Measurements from ENCODE around the gene TMSB15A. TPM values are rescaled to one million over a fixed set of nuclear protein-coding genes. Genes with fewer than 3 reads are reported as not detected.
"Not testable (repeated sequence)": the region's sequence is repeated elsewhere in the genome, so short reads cannot be mapped to it uniquely, and the experiment has no call there.

The TMSB15A gene
- total RNA-seq, 1 donor from 2014 or later: 1.6 TPM

GRCh38 chrX:102558607-102559006, 42.1 kb upstream of the TMSB15A start:
- TF ChIP-seq EZH2 (IDR thresholded peaks at IDR 0.05; ENCODE audit: insufficient read depth, low read length) (no peak), CTCF (IDR thresholded peaks at IDR 0.05; ENCODE audit: insufficient read depth, low read depth, low read length) (no peak)
- H3K4me1 Mint-ChIP-seq (ENCODE audit: low read depth, unreplicated experiment): no peaks in the 10 kb centered on the region

GRCh38 chrX:102548231-102548630, 31.7 kb upstream of the TMSB15A start:
- Histone ChIP-seq H3K9me3 (ENCODE audit: insufficient read depth, low read depth, low read length) (no peaks in the 10 kb centered on the region), H3K4me1 (ENCODE audit: insufficient read depth, low read length) (no peaks in the 10 kb centered on the region), H3K36me3 (ENCODE audit: insufficient read depth, low read length) (no peaks in the 10 kb centered on the region), H3K9ac (ENCODE audit: low read length) (no peak overlapping the region), H3K4me2 (ENCODE audit: low read length) (no peak overlapping the region), H4K20me1 (ENCODE audit: insufficient read depth, low read length) (no peaks in the 10 kb centered on the region), H3K27me3 (ENCODE audit: insufficient read depth, low read length) (no peaks in the 10 kb centered on the region), H3K27ac (ENCODE audit: low read depth, low read length) (no peak overlapping the region), H3K79me2 (ENCODE audit: insufficient read depth, low read length) (no peaks in the 10 kb centered on the region), H3K4me3 (ENCODE audit: insufficient read depth, low read depth, low read length) (no peak overlapping the region), H2AFZ (ENCODE audit: low read depth, low read length) (no peak overlapping the region)
- H3K4me1 Mint-ChIP-seq (ENCODE audit: low read depth, unreplicated experiment): no peaks in the 10 kb centered on the region
- DNase-seq (ENCODE audit: low read depth) (no peak), FAIRE-seq (no peak)
- H3K4me3 Mint-ChIP-seq (ENCODE audit: unreplicated experiment): no peak overlapping the region
- H3K27ac Mint-ChIP-seq (ENCODE audit: unreplicated experiment): no peak overlapping the region
- no peaks in the 10 kb centered on the region for H3K9me3 Mint-ChIP-seq (ENCODE audit: unreplicated experiment)
- H3K27me3 Mint-ChIP-seq (ENCODE audit: low read depth, unreplicated experiment): no peaks in the 10 kb centered on the region
- no peaks in the 10 kb centered on the region for H3K36me3 Mint-ChIP-seq (ENCODE audit: low read depth, unreplicated experiment)
- TF ChIP-seq EZH2 (IDR thresholded peaks at IDR 0.05; ENCODE audit: insufficient read depth, low read length) (no peak), CTCF (IDR thresholded peaks at IDR 0.05; ENCODE audit: insufficient read depth, low read depth, low read length) (no peak)

More at GRCh38 chrX:102558607-102559006, 42.1 kb upstream of the TMSB15A start:
- H3K4me3 ChIP-seq (ENCODE audit: insufficient read depth, low read depth, low read length): no peak overlapping the region
- H3K9me3 Mint-ChIP-seq (ENCODE audit: unreplicated experiment): no peaks in the 10 kb centered on the region
- DNase-seq (ENCODE audit: low read depth): no peak
- H3K27ac Mint-ChIP-seq (ENCODE audit: unreplicated experiment): no peak overlapping the region
- peak; percentile 96 for FAIRE-seq
- no peak overlapping the region for H3K9ac ChIP-seq (ENCODE audit: low read length)
- H3K27me3 Mint-ChIP-seq (ENCODE audit: low read depth, unreplicated experiment): peaks cover 1% of the 10 kb centered on the region
- no peaks in the 10 kb centered on the region for H3K36me3 Mint-ChIP-seq (ENCODE audit: low read depth, unreplicated experiment)
- H2AFZ ChIP-seq (ENCODE audit: low read depth, low read length): no peak overlapping the region
- no peaks in the 10 kb centered on the region for H3K4me1 ChIP-seq (ENCODE audit: insufficient read depth, low read length)
- no peaks in the 10 kb centered on the region for H3K9me3 ChIP-seq (ENCODE audit: insufficient read depth, low read depth, low read length)
- H3K27ac ChIP-seq (ENCODE audit: low read depth, low read length): no peak overlapping the region
- H4K20me1 ChIP-seq (ENCODE audit: insufficient read depth, low read length): no peaks in the 10 kb centered on the region
- no peaks in the 10 kb centered on the region for H3K27me3 ChIP-seq (ENCODE audit: insufficient read depth, low read length)
- no peaks in the 10 kb centered on the region for H3K36me3 ChIP-seq (ENCODE audit: insufficient read depth, low read length)
- no peaks in the 10 kb centered on the region for H3K79me2 ChIP-seq (ENCODE audit: insufficient read depth, low read length)
- H3K4me3 Mint-ChIP-seq (ENCODE audit: unreplicated experiment): no peak overlapping the region
- H3K4me2 ChIP-seq (ENCODE audit: low read length): no peak overlapping the region

- Histone ChIP-seq H3K79me2 (ENCODE audit: insufficient read depth, low read length) (no peaks in the 10 kb centered on the region), H3K4me1 (ENCODE audit: insufficient read depth, low read length) (no peaks in the 10 kb centered on the region), H3K4me2 (ENCODE audit: low read length) (peak overlapping the region; percentile 74), H3K4me3 (ENCODE audit: insufficient read depth, low read depth, low read length) (peak overlapping the region; percentile 33), H3K27ac (ENCODE audit: low read depth, low read length) (no peak overlapping the region), H4K20me1 (ENCODE audit: insufficient read depth, low read length) (no peaks in the 10 kb centered on the region), H2AFZ (ENCODE audit: low read depth, low read length) (peak overlapping the region; percentile 60), H3K36me3 (ENCODE audit: insufficient read depth, low read length) (no peaks in the 10 kb centered on the region), H3K9me3 (ENCODE audit: insufficient read depth, low read depth, low read length) (no peaks in the 10 kb centered on the region), H3K27me3 (ENCODE audit: insufficient read depth, low read length) (no peaks in the 10 kb centered on the region), H3K9ac (ENCODE audit: low read length) (peak overlapping the region; percentile 10)
- Mint-ChIP-seq H3K4me3 (ENCODE audit: unreplicated experiment) (no peak overlapping the region), H3K27ac (ENCODE audit: unreplicated experiment) (no peak overlapping the region), H3K27me3 (ENCODE audit: low read depth, unreplicated experiment) (no peaks in the 10 kb centered on the region), H3K36me3 (ENCODE audit: low read depth, unreplicated experiment) (no peaks in the 10 kb centered on the region), H3K4me1 (ENCODE audit: low read depth, unreplicated experiment) (no peaks in the 10 kb centered on the region), H3K9me3 (ENCODE audit: unreplicated experiment) (no peaks in the 10 kb centered on the region)
- DNase-seq (ENCODE audit: low read depth) (no peak), FAIRE-seq (no peak)
- TF ChIP-seq CTCF (IDR thresholded peaks at IDR 0.05; ENCODE audit: insufficient read depth, low read depth, low read length) (no peak), EZH2 (IDR thresholded peaks at IDR 0.05; ENCODE audit: insufficient read depth, low read length) (no peak)
Observed at GRCh38 chrX:102546828-102547493, 30.4 kb upstream of the TMSB15A start.

- not testable (repeated sequence) for H3K27me3 ChIP-seq (ENCODE audit: insufficient read depth, low read length)
Observed at GRCh38 chrX:102546175-102546574, 29.6 kb upstream of the TMSB15A start.

More at GRCh38 chrX:102546175-102546574, 29.6 kb upstream of the TMSB15A start:
- not testable (repeated sequence) for H3K36me3 Mint-ChIP-seq (ENCODE audit: low read depth, unreplicated experiment); H3K9me3 ChIP-seq (ENCODE audit: insufficient read depth, low read depth, low read length); H3K4me1 Mint-ChIP-seq (ENCODE audit: low read depth, unreplicated experiment); DNase-seq (ENCODE audit: low read depth); H3K27ac ChIP-seq (ENCODE audit: low read depth, low read length); H3K79me2 ChIP-seq (ENCODE audit: insufficient read depth, low read length); H3K4me3 Mint-ChIP-seq (ENCODE audit: unreplicated experiment); H4K20me1 ChIP-seq (ENCODE audit: insufficient read depth, low read length); H3K36me3 ChIP-seq (ENCODE audit: insufficient read depth, low read length); H3K9ac ChIP-seq (ENCODE audit: low read length); H3K27me3 Mint-ChIP-seq (ENCODE audit: low read depth, unreplicated experiment); H3K9me3 Mint-ChIP-seq (ENCODE audit: unreplicated experiment); H3K4me3 ChIP-seq (ENCODE audit: insufficient read depth, low read depth, low read length); H3K4me1 ChIP-seq (ENCODE audit: insufficient read depth, low read length); H3K27ac Mint-ChIP-seq (ENCODE audit: unreplicated experiment); H2AFZ ChIP-seq (ENCODE audit: low read depth, low read length); FAIRE-seq; H3K4me2 ChIP-seq (ENCODE audit: low read length)

Data from astrocyte (in vitro differentiated cells and primary cell).